Stimulated activated memory B cell treated with anti-CD40 and anti-IgM and Interleukin-4, amounts not matched to agents 10 μg/mL and 1 μg/mL and 100 μg/mL, for 72 hours (primary cell): ENCODE measurements around the gene MEOX2.

Source experiments
- ATAC-seq: fragments of 150-1000 bp; cut with Tn5 transposase; 2 replicates; pipeline ENCODE4 v1.10.0; 2021
- H3K27ac Mint-ChIP-seq: one replicate; pipeline ENCODE4 v1.8.0; 2022; ENCODE audit warnings: mild to moderate bottlenecking, mixed read lengths
- H3K27me3 Mint-ChIP-seq: one replicate; pipeline ENCODE4 v1.8.0; 2022; ENCODE audit warnings: mixed read lengths
- H3K36me3 Mint-ChIP-seq: one replicate; pipeline ENCODE4 v1.8.0; 2022; ENCODE audit warnings: mixed read lengths
- H3K4me1 Mint-ChIP-seq: one replicate; pipeline ENCODE4 v1.8.0; 2022; ENCODE audit warnings: mixed read lengths
- H3K4me3 Mint-ChIP-seq: one replicate; pipeline ENCODE4 v1.8.0; 2022; ENCODE audit warnings: mild to moderate bottlenecking, moderate library complexity, mixed read lengths
- H3K9me3 Mint-ChIP-seq: one replicate; pipeline ENCODE4 v1.8.0; 2022; ENCODE audit warnings: mixed read lengths

The MEOX2 gene

GRCh38 chr7:15658247-15658646 is 28.2 kb downstream of the MEOX2 start:
- H3K36me3 Mint-ChIP-seq = no peaks in the 10 kb centered on the region
- peaks cover 3% of the 10 kb centered on the region for H3K9me3 Mint-ChIP-seq
- no peaks in the 10 kb centered on the region for H3K27me3 Mint-ChIP-seq
- no peaks in the 10 kb centered on the region for H3K4me1 Mint-ChIP-seq
- H3K4me3 Mint-ChIP-seq = no peak overlapping the region
- no peak for ATAC-seq
- H3K27ac Mint-ChIP-seq = no peak overlapping the region

- H3K36me3 Mint-ChIP-seq = no peaks in the 10 kb centered on the region
- peaks cover 8% of the 10 kb centered on the region for H3K9me3 Mint-ChIP-seq
These were observed 33.6 kb downstream of the MEOX2 start for GRCh38 chr7:15652776-15653290.

DNA sequence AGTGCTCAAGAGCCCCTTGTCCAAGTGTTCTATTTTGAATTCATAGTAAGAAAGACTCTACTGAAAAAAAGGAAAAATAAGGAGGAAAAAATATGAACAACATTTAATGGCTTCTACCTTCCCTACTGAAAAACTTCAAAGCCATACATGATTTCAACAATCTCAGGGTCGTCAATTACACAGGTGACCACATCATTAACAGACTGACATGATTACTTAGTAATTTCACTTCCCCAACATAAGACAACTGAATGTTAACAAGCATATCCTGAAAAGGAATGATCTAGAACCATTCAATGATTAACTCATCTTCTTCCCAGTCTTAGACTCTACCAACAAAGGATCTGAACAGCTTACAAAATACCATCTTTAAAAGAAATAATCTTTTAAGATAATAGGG is 34.8 kb downstream of the MEOX2 start:
- Mint-ChIP-seq H3K4me3 (no peak overlapping the region), H3K27me3 (no peaks in the 10 kb centered on the region), H3K9me3 (peaks cover 5% of the 10 kb centered on the region), H3K4me1 (no peaks in the 10 kb centered on the region), H3K36me3 (no peaks in the 10 kb centered on the region), H3K27ac (no peak overlapping the region)
- ATAC-seq = no peak

More at GRCh38 chr7:15652776-15653290, 33.6 kb downstream of the MEOX2 start:
- Mint-ChIP-seq H3K4me1 (no peaks in the 10 kb centered on the region), H3K4me3 (no peak overlapping the region), H3K27me3 (no peaks in the 10 kb centered on the region), H3K27ac (no peak overlapping the region)
- ATAC-seq = no peak

- H3K36me3 Mint-ChIP-seq = no peaks in the 10 kb centered on the region
- peaks cover 5% of the 10 kb centered on the region for H3K9me3 Mint-ChIP-seq
- no peak overlapping the region for H3K4me3 Mint-ChIP-seq
- ATAC-seq = no peak
- H3K27ac Mint-ChIP-seq = no peak overlapping the region
- no peaks in the 10 kb centered on the region for H3K27me3 Mint-ChIP-seq
- H3K4me1 Mint-ChIP-seq = no peaks in the 10 kb centered on the region
These were observed 35.7 kb downstream of the MEOX2 start for GRCh38 chr7:15650787-15651186.

DNA sequence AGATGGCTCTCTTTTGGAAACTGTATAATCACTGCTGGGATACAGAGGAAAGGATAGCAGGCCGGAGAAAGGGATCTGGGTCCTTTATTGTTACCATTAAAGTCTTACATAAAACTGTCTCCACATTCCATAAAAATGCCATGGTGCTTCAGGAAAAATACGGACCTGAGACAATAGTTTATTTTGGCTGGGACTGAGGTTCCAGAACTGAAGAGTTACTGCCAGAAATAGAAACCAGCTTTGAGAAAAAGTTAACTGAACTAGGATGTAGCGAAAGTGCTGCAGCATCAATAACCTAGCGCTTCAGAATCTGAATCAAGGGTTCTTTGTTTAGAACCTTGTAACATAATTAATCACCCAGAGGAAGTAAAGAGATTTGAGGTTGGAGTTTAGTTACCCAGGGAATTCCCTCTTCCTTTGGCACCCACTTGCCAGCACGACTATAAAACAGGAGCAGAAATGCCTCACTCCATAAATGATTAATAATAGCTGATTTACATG is 38.0 kb downstream of the MEOX2 start:
- no peak for ATAC-seq
- no peak overlapping the region for H3K4me3 Mint-ChIP-seq
- peaks cover 5% of the 10 kb centered on the region for H3K9me3 Mint-ChIP-seq
- H3K4me1 Mint-ChIP-seq = no peaks in the 10 kb centered on the region
- H3K27ac Mint-ChIP-seq = no peak overlapping the region
- no peaks in the 10 kb centered on the region for H3K36me3 Mint-ChIP-seq
- H3K27me3 Mint-ChIP-seq = no peaks in the 10 kb centered on the region

GRCh38 chr7:15647309-15647708 is 39.2 kb downstream of the MEOX2 start:
- H3K27ac Mint-ChIP-seq = no peak overlapping the region
- peaks cover 6% of the 10 kb centered on the region for H3K9me3 Mint-ChIP-seq
- no peak for ATAC-seq
- H3K4me3 Mint-ChIP-seq = no peak overlapping the region
- H3K4me1 Mint-ChIP-seq = no peaks in the 10 kb centered on the region
- no peaks in the 10 kb centered on the region for H3K36me3 Mint-ChIP-seq
- no peaks in the 10 kb centered on the region for H3K27me3 Mint-ChIP-seq

DNA sequence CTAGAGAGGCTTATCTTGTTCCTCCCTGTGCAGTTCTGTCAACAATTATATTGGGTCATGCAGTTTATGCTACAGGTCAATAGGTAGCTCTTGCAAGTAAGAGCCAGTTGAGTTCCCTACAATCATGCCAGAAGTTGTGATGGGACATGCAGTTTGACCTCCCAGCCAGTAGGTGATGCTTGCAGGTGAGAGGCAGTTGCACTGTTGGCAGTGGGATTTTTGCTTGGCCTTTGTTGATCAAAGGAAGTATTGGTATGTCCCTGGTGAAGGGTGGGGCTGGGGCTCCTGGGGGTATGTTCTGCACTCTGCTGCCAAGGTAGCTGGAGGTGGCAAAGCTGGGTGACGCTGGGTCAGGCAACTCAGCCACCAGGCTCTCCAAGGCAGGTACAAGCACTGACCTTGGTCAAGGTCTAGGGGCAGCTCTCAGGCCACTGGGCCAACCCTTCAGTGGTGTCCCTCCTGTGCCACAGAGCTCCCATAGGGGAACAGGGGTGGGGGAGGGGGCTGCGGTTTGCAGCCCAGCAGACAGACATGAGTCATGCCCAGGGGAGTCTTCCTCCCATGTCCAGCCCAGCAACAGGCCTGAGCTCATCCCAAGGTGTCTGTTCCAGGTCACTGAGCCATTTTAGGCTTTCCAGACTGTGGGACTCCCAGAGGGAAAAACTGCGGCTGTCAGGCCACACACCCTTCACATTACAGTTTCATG is 43.3 kb downstream of the MEOX2 start:
- no peaks in the 10 kb centered on the region for H3K4me1 Mint-ChIP-seq
- no peak overlapping the region for H3K4me3 Mint-ChIP-seq
- ATAC-seq = peak; percentile 36
- H3K27me3 Mint-ChIP-seq = no peaks in the 10 kb centered on the region
- no peaks in the 10 kb centered on the region for H3K36me3 Mint-ChIP-seq
- H3K27ac Mint-ChIP-seq = no peak overlapping the region
- peaks cover 14% of the 10 kb centered on the region for H3K9me3 Mint-ChIP-seq

- no peak overlapping the region for H3K4me3 Mint-ChIP-seq
- H3K36me3 Mint-ChIP-seq = no peaks in the 10 kb centered on the region
- H3K4me1 Mint-ChIP-seq = no peaks in the 10 kb centered on the region
- no peak overlapping the region for H3K27ac Mint-ChIP-seq
- H3K9me3 Mint-ChIP-seq = no peaks in the 10 kb centered on the region
- H3K27me3 Mint-ChIP-seq = no peaks in the 10 kb centered on the region
- ATAC-seq = no peak
These were observed 57.6 kb downstream of the MEOX2 start for GRCh38 chr7:15628876-15629275.

DNA sequence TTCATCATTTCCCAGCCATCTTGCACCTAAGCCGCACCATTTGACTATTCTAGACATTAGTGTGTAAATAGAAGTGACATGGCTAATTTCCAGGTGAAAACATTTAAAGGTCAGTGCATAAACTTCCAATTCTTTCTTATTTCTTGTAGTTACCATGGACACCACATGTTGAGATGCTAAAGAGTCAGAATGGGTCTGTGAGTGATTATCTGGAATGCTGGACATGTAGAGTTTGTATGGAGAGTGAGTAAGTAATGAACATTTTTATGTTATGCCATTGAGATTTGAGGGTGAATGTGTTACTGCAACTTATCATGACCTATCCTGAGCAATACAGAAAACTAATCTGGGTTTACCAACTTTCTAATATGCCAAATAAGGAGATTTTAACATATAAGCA is 60.4 kb downstream of the MEOX2 start:
- no peak overlapping the region for H3K27ac Mint-ChIP-seq
- H3K4me3 Mint-ChIP-seq = no peak overlapping the region
- H3K9me3 Mint-ChIP-seq = no peaks in the 10 kb centered on the region

GRCh38 chr7:15625466-15625865 is 61.0 kb downstream of the MEOX2 start:
- Mint-ChIP-seq H3K9me3 (no peaks in the 10 kb centered on the region), H3K27me3 (no peaks in the 10 kb centered on the region), H3K4me3 (no peak overlapping the region), H3K27ac (no peak overlapping the region), H3K36me3 (no peaks in the 10 kb centered on the region), H3K4me1 (no peaks in the 10 kb centered on the region)
- no peak for ATAC-seq

More for the DNA sequence above, 60.4 kb downstream of the MEOX2 start:
- no peaks in the 10 kb centered on the region for H3K4me1 Mint-ChIP-seq
- no peaks in the 10 kb centered on the region for H3K27me3 Mint-ChIP-seq
- no peak for ATAC-seq
- no peaks in the 10 kb centered on the region for H3K36me3 Mint-ChIP-seq

- Mint-ChIP-seq H3K36me3 (no peaks in the 10 kb centered on the region), H3K4me1 (no peaks in the 10 kb centered on the region), H3K27me3 (no peaks in the 10 kb centered on the region), H3K9me3 (no peaks in the 10 kb centered on the region), H3K27ac (no peak overlapping the region), H3K4me3 (no peak overlapping the region)
- ATAC-seq = no peak
These were observed 65.0 kb downstream of the MEOX2 start for GRCh38 chr7:15621468-15621867.

DNA sequence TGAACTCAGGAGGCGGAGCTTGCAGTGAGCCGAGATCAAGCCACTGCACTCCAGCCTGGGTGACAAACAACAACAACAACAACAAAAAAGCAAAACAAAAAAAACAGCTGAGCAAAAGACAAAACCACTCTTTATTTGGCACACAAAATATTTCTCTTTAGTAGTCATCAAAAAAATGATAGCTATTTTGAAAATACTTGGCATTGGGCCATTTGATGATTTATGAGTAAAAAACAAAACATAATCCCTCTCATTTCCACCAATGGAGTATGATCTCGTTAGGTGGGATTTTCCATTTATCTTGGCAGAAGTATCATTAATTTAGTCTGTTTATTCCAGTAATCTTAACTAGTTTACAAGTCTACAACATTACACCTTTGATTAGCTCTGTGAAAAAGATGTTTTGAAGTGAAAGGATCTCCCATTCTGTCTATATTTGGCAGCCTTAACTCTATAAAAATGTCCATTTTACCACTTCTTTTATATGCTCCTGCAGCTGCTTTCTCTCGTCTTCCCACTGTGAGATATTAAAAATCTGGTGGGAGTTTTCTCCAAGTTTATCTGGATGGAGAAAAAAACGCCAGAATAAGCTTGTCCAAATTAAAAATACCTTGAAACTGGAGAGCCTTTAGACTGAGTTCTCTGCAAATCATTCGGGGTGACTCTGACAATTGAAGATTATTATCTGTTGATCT is 65.8 kb downstream of the MEOX2 start:
- Mint-ChIP-seq H3K4me1 (no peaks in the 10 kb centered on the region), H3K4me3 (no peak overlapping the region), H3K27me3 (no peaks in the 10 kb centered on the region), H3K27ac (no peak overlapping the region), H3K36me3 (no peaks in the 10 kb centered on the region), H3K9me3 (no peaks in the 10 kb centered on the region)
- no peak for ATAC-seq

DNA sequence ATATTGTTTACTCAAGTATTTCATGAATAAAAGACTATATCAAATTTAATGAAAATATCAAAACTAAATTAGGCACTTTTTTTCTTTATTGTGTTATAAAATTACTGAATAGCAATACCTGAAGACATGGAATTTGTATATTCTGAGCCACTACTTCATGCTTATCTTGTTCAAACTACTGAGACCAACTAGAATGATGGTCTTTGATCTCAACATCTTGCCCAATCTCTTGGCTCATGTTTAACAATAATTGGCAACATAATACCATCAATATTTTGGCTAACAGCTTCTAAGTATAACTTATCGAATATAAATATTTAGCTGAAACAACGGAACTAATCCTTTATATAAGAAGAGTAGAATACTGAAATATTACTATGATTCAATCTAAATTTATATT is 68.2 kb downstream of the MEOX2 start:
- no peak for ATAC-seq
- H3K27me3 Mint-ChIP-seq = no peaks in the 10 kb centered on the region
- no peaks in the 10 kb centered on the region for H3K36me3 Mint-ChIP-seq
- no peak overlapping the region for H3K4me3 Mint-ChIP-seq
- no peaks in the 10 kb centered on the region for H3K9me3 Mint-ChIP-seq
- no peaks in the 10 kb centered on the region for H3K4me1 Mint-ChIP-seq
- H3K27ac Mint-ChIP-seq = no peak overlapping the region

GRCh38 chr7:15612205-15612604 is 74.3 kb downstream of the MEOX2 start:
- Mint-ChIP-seq H3K4me3 (no peak overlapping the region), H3K9me3 (peaks cover 3% of the 10 kb centered on the region), H3K36me3 (no peaks in the 10 kb centered on the region), H3K4me1 (no peaks in the 10 kb centered on the region), H3K27ac (no peak overlapping the region), H3K27me3 (no peaks in the 10 kb centered on the region)
- ATAC-seq = no peak

- no peak for ATAC-seq
- peaks cover 3% of the 10 kb centered on the region for H3K9me3 Mint-ChIP-seq
- no peak overlapping the region for H3K27ac Mint-ChIP-seq
- H3K4me3 Mint-ChIP-seq = no peak overlapping the region
- no peaks in the 10 kb centered on the region for H3K27me3 Mint-ChIP-seq
- H3K36me3 Mint-ChIP-seq = no peaks in the 10 kb centered on the region
- no peaks in the 10 kb centered on the region for H3K4me1 Mint-ChIP-seq
These were observed 76.0 kb downstream of the MEOX2 start for GRCh38 chr7:15610503-15610902.

DNA sequence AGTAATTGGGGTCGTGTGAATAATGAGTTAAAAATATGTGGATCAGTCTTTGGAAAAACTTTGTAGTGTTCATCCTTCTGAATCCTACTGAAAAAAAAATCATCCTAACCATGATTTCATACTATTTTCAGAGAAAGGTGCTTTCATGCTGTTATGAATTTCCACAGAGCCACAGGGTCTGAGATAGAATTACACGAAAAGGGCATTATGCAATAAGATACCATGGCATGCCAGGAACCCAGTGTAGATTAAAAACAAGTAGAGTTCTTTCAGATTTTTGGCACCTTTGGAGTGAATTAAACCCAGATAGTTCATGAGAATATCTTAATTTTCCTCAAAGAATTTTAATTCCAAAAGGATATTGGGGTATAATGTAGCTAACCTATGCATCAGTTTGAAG is 77.2 kb downstream of the MEOX2 start:
- peaks cover 3% of the 10 kb centered on the region for H3K9me3 Mint-ChIP-seq
- H3K27ac Mint-ChIP-seq = no peak overlapping the region
- H3K27me3 Mint-ChIP-seq = no peaks in the 10 kb centered on the region
- H3K36me3 Mint-ChIP-seq = no peaks in the 10 kb centered on the region
- no peak for ATAC-seq
- H3K4me3 Mint-ChIP-seq = no peak overlapping the region
- no peaks in the 10 kb centered on the region for H3K4me1 Mint-ChIP-seq
